GM19452 (cell line): Measurements from ENCODE around the gene YLPM1.

Source experiments
- ATAC-seq: cut with Tn5 transposase; IDR thresholded peaks from one replicate; pipeline ENCODE4 v1.9.1; 2021; ENCODE audit not compliant: unreplicated experiment

YLPM1 gene

DNA sequence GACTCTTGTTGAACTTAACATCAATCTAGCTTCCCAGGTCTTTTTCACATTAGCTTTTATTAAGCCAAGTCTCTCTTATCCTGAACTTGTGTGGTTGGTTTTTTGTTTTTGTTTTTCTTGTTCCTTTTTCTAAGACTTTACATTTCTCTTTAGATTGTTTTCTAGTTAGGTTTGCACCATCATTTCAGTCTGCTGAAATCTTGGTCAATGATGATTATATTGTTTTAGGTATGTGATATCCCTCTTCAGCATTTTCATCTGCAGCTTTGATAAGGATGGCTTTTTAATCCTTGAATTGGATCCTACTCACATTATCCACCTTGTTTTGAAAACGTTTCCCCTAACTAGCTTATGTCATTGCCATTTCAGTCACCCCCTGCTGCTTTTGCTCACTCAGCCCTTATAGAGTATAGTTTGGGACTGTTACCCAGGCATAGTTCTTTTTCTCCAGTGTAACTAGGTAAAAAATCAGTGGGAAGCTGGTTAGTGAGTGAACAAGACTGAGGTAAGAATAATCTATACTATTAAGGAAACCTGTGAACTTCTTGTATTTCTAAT is 22.0 kb downstream of the YLPM1 start:
- no peak for ATAC-seq

DNA sequence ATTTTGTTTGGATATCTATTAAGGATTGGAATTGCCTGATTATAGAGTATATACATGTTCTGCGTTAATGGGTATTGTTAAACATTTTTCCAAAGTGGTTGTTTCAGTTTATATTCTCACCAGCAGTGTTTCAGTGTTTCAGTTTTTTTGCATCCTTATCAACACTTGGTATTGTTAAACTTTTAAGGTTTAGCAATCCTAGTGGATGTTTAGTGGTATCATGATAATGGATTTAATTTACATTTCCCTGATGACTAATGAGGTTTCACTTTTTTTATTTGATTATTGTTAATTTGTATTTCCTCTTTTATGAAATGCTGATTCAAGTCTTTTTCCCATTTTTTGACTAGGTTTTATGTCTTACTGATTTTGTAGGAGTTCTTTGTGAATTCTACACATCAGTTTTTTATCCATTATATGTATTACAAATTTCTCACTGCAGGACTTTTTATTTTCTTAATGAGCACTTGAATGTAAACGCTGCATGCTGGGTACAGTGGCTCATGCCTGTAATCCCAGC is 23.7 kb downstream of the YLPM1 start:
- no peak for ATAC-seq

DNA sequence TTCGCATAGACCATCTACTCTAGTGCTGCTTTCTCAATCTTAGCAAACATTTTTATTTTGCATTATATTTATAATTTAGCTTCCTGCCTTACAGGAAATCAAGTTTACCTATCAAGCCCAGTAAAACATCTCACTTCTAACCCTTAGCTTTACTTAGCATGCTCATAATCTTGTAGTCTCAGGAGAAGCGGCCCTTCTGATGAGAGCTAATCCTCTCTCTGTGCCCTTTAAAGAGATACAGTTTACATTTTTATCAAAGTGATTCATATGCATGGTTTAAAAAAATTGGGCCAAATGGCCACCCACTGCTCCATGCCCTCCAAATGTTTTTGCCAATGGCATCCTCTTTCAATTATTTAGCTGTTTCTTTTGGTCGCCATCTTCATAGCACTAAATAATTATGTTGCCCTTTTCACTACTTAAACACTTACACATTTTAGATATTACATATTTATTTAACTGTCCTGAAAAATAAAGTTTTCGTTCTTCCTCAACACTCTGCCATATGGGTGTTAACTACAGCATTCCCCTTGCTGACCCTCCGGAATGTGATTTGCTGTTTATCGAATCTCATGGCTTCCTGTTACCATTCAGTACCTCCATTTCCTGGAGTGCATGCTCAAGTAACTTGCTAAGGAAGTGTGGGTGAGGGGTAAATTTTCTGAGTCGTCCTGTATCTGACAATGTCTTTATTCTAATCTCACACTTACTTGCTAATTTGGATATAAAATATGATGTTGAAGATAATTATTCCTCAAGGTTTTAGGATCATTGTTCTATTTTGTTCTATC is 29.3 kb downstream of the YLPM1 start:
- no peak for ATAC-seq

DNA sequence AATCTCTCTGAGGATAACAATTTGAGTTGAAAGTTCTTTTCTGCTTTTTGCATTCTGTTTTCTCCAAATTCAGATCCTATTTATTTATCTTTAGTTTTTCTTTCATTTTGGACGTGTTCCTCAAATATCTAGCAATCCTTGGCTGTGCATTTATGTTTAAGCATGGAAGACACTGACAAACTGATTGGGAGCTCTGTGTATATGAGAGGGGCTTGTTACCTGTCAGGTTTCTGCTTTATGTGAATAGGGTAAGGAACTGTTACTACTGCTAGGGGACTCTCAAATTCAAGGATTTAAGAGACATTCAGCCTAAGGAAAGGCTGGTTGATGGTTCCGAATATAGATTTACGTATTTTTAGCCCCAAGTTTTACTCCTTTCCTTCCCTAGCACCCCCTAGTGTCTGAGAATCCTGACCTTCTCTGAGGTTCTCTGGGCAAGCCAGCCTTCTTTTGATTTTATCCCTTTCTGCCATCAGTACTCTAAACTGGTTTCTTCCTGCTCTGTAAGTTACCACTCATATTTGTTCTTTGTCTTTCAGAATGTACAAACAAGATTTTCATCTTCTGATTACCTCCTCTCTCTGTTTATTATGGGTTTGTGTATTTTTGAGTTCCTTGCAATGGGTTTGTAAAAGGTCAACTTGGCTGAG is 30.5 kb downstream of the YLPM1 start:
- no peak for ATAC-seq

DNA sequence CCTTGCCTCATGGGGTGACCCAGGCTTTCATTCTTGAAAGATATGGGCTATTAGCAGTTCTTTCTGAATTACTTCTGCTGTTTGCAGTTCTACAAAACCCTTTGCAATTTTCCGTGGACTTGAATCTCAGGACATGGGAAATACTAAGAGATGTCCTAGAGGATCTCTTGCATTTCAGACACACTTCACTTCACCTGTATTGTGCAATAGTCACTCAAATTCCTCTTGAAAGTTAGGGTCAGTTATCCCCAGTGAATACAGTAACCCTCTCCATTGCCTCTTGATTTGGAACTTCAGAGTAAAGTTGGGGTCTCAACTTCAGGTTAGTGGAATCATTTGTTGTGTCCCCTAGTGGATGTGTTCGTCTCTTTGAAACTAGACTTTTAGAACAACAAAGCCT is 31.8 kb downstream of the YLPM1 start:
- ATAC-seq, result no peak

DNA sequence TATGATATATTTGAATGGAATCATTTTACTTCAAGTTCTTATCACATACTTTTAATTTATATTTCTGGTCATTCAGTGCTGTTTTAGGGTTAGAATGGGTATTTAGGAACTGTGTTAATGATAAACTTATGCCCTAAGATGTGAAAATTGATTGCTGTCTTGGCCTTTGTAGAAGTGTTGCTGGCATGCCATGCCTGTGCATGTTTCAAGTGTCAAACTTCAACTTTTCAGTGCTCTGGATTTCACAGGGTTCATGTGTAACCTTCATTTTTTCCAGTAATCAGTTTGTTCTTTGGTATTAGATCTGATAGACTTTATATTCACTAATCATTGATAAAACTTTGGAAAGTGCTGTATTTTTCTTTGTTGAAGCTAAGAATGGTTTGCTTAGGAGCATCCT is 36.6 kb downstream of the YLPM1 start:
- no peak for ATAC-seq

DNA sequence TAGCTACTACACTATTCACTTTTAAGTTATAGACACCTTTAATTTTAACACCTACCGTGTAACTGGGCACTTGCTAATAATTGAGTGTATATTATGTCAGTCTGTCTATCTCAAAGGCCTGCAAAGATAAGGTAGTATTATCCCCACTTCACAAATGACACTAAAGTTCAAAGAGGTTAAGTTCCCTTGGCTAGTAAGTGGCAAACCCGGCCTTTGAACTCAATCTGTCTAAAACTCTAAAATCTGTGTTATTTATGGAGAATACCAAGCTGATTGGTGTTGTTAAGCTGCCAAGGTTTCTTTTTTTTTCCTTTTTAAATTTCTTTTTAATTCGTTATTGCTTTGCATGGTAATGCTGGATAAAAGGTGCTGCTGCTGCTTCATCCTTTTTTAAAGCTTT is 37.7 kb downstream of the YLPM1 start:
- ATAC-seq, result no peak

DNA sequence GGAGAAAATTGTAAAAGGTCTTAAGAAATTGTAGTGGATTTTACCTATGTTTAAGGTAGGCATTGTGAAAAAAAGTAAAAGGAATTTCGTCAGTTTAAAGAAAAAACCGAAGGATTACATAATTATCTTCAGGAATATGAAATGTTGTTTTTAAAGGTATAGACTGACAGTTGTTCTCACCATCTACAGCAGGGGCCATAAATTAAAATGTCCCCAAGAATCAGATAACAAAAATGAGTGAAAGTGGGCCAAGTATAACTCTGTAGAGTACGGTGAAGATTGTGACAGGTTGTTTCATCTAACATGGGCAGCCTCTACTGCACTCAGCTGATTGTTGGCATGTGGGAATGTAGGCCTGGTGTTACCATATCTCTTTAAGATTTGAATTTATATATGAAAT is 38.3 kb downstream of the YLPM1 start:
- no peak for ATAC-seq

DNA sequence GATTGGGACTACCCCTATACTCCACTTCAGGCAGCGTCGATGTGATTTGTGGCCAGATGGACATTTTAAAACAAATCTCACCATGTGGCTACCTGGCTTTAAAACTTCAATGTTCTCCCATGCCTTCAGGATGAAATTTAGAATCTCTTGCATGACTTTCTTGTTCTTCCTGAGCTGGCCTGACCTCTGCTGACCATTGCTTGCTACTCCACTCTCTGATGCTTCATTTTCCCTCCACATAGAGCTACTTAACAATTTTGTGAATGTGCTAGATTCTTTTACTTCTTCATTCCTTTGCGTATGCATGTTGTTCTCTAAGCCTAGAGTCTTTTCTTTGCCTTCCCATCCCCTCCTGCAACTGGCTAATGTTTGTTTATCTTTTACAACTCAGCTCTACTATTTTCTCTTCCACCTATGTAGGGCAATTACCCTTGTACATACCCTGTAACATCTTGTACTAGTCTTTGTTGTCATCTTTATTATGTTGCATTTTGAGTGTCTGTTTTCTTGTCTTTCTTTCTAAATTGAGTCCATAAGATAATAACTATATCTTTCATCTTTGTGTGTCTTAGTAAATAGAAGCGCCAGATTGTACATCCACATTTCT is 41.2 kb downstream of the YLPM1 start:
- no peak for ATAC-seq

DNA sequence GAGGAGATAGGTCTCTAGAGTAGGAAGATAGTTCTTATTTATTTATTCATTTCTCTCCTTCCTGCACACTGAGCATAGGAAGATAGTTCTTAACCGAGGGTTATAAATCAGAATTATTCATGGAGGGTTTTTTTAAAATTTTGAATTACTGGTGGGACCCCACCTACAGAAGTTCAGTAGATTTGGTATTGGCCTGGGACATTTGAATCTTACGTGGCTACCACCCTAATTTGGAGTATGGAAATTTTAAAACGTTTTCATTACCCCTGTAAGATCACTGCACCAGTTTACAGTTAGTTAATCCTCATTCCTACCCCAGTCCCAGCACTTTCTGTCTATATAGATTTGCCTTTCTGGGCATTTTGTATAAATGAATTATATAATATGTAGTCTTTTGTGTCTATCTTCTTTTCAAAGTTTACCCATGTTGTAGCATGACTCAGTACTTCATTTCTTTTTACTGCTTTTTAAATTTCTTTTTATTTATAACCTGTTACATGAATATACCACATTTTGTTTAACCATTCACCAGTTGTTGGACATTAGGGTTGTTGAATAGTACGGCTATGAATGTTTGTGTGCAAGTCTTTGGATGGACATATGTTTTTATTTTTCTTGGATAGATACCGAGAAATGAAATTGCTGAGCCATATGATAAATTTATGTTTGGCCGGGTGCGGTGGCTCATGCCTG is 44.9 kb downstream of the YLPM1 start:
- no peak for ATAC-seq

DNA sequence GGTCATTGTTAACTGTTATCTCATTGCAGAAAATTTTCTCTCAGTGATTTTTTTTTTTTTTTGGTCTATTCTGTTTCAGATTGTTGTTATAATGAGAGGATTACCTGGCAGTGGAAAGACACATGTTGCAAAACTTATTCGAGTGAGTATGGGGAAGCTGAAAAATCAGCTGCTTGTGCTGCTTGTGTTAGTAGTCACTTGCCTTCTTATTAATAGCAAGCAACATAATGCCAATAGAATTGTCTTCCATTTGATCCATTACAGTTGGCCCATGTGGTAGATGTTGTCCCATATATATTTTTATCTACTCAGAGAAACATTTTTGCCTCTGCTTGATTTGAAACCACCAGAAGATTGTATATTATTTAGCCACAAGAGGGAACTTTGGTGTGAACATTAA is 53.0 kb downstream of the YLPM1 start:
- no peak for ATAC-seq

DNA sequence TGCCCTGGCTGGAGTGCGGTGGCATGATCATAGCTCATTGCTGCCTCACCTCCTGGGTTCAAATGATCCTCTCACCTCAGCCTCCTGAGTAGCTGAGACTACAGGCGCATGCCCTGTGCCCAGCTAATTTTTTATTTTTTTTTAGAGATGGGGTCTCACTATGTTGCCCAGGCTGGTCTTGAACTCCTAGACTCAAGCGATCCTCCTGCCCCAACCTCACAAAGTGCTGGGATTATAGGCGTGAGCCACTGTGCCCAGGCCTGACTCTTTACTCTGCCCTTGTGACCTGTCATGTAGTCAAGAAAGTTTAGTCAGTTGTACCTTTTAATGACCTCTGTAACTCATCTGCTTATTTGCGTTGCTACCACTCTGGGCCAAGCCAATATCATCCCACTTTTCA is 57.2 kb downstream of the YLPM1 start:
- ATAC-seq, result no peak

DNA sequence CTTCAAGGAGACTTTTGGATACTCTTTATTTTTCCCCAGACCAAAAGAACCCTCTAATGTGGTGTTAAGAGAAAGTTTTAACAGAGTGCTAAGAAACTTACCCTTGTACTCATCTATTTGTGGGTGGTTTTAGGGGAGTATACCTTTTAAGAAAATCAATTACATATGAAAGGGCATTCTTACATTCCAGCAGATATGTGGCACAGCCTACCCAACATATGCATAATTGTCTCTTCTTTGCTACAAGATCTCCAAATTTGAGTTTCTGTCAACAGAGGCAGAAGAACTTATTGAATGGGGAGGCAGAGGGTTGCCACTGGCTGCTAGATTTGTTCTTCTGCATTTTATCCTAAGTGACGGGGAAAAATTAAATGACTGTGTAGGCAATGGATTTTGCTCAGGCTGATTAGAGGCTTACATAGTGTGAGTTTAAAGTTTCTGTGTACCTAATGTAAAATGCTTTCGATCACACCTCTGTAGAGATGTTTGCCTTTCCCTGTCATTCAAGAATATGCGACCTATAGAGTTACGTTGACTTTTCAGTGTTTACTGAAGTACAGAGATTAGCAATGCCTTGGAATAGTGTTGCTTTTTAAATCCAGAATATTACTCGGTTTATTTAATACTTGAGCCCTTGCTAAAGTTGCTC is 58.3 kb downstream of the YLPM1 start:
- no peak for ATAC-seq

DNA sequence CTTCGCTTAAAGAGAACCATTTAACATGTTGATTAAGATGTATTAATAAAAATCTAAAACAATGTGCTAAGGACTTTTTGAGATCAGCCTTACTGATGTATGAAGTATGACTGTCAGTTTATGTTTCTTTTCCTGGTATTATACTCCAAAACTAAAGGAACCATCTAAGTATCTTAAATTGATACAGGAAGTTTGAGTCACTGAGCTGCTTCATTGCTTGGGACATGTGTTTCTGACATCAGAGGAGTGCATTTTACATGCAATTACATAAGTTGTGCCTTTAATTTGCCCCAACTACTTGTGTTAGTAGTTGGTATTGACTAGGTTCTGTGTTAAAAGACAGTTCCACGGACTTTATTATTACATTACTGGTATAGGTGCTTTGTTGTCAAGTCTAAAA is 61.9 kb downstream of the YLPM1 start:
- no peak for ATAC-seq

DNA sequence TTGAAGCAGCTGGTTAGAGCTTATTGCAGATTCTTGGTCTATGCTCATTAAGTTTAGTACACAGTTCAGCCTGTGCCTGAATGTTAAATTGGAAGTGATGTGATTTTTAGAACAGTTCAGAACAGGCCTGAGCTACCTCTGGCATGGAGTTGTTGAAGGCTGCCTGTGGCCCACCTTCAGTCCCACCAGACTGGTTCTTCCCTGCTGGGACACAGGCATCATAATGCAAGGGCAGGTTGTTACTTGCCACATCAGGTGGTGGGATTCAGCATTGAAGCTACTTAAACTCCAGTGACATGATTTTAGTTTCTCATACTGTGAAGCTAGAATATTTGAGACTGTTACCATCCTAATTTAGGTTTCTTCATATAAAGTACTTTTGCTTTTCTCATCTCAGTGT is 63.5 kb downstream of the YLPM1 start:
- no peak for ATAC-seq

DNA sequence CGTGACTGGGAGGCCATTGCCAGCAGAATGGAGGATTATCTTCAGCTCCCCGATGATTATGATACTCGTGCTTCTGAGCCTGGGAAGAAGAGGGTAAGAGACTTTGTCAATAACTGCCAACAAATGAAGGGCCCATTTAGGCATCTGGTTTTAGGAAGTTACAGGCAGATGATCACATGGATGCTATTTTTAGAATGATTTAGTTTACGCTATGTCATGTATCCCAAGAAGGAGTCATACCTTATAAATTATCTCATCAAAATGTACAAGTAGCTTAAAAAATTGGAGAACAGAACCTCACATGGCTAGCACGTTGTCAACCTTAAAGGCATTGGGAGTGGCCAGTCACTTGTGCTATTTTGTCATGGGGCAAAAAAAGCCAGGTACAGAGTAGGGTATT is 66.1 kb downstream of the YLPM1 start:
- ATAC-seq, result no peak

DNA sequence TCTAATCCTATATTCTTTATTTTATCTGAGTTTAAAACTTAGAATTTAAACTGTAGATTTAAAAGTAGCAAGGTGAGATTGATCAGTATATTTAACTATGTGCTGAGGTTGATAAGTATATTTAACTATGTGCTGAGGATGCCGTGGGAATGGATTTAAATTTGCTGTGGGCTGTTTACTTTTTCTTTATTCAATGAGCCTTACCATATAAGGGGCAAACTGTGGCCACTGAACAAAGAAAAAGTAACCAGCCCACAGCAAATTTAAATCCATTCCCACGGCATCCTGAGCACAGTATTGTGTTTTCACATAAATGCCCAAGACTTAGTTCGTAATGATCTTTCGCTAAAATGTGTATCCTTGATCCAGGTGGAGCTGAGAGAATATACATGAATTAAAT is 69.7 kb downstream of the YLPM1 start:
- no peak for ATAC-seq

DNA sequence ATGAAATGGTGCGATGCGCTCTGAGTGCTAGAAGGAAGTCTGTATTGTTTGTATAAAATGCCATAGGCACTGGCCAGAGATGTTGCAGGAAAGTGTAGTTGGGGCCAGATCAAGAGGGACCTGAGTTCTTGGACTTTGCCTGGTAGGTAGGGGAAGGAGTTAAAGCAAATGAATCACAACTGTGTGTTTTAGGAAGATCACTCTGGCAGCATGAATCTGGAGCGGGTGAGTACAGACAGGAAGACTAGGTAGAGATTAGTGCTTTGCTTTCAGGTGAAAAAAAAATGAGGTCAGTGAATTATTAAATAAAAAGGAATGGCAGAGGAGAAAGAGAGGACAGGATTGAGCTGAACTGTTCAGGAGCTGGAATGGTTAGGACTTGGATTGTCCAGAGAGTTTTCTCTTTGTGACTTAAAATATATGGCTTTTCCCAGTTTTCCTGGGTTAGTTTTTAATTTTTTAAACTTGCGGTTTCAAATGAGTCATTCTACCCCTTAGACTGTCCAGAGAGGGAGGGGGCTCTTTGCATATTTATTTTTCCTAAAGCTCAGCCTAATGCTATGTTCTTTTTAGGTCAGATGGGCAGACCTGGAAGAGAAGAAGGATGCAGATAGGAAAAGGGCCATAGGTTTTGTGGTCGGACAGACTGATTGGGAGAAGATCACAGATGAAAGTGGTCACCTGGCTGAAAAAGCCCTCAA is 71.7 kb downstream of the YLPM1 start:
- no peak for ATAC-seq

DNA sequence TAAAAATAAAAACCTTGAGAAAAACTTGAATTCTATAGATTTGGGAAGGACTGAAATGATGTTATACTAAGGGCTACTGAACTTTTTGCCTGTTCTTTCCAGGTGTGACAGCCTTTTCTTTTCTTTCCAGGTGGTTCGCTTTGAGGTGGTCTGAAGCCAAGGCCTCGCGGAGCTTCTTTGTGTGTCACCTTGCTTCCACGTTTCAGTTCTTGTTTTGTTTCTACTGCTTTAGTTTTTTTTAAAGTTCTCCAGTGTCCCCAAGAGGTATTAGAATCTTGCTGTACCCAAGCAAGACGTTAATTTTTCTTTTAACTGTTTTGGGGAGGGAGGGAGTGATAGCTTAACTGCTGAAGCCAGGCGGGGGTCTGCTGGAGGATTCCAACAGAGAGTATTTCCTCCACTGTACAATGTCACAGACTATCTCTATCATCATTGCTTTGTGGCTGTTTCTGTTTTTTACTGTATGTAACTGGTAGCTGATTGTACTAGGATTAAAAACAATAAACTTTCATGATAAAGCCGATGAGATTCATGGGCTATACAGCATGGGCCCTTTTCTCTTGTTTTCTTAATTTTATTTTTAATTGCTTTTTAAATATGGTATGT is 72.6 kb downstream of the YLPM1 start:
- ATAC-seq, result no peak
